Karpas-422 (cell line): ENCODE data around the gene HMGN5. TPM values are rescaled to one million over a fixed set of nuclear protein-coding genes. Genes with fewer than 3 reads are reported as not detected.

Source experiments
- DNase-seq: peaks from one replicate; pipeline ENCODE4 v3.0.0-alpha.2; 2015
- H2AFZ ChIP-seq: fragments of 200-600 bp; sonication (generic); 2 replicates; pipeline ENCODE4 v1.6.1; 2014; ENCODE audit warnings: antibody characterized with exemption, low read length, mixed read lengths
- H3K27ac ChIP-seq: fragments of 200-600 bp; sonication (generic); 2 replicates; pipeline ENCODE4 v1.5.1; 2014; ENCODE audit warnings: mild to moderate bottlenecking, low read length, moderate library complexity
- H3K27me3 ChIP-seq: fragments of 200-600 bp; sonication (generic); 2 replicates; pipeline ENCODE4 v1.6.1; 2014; ENCODE audit warnings: low read length, mixed read lengths
- H3K36me3 ChIP-seq: fragments of 200-600 bp; sonication (generic); 2 replicates; pipeline ENCODE4 v1.6.1; 2014; ENCODE audit warnings: low read length, mixed read lengths; ENCODE audit not compliant: insufficient read depth
- H3K4me1 ChIP-seq: fragments of 200-600 bp; sonication (generic); 2 replicates; pipeline ENCODE4 v1.6.1; 2014; ENCODE audit warnings: mild to moderate bottlenecking, low read length, mixed read lengths
- H3K4me2 ChIP-seq: fragments of 200-600 bp; sonication (generic); 2 replicates; pipeline ENCODE4 v1.6.1; 2014; ENCODE audit warnings: low read length, low read depth, mild to moderate bottlenecking; ENCODE audit not compliant: poor library complexity, severe bottlenecking
- H3K4me3 ChIP-seq: fragments of 200-600 bp; sonication (generic); 2 replicates; pipeline ENCODE4 v1.5.1; 2014; ENCODE audit warnings: mild to moderate bottlenecking, antibody characterized with exemption, low read length, mixed read lengths
- H3K79me2 ChIP-seq: fragments of 200-600 bp; sonication (generic); 2 replicates; pipeline ENCODE4 v1.6.1; 2014; ENCODE audit warnings: mild to moderate bottlenecking, low read length, mixed read lengths
- H3K9ac ChIP-seq: fragments of 200-600 bp; sonication (generic); 2 replicates; pipeline ENCODE4 v1.6.0; 2014; ENCODE audit warnings: low read length
- H3K9me2 ChIP-seq: fragments of 200-600 bp; sonication (generic), shearing (Covaris generic); replicated peaks from 2 replicates; pipeline ENCODE4 v1.6.0; 2014; ENCODE audit warnings: mild to moderate bottlenecking, low read length, moderate library complexity; ENCODE audit not compliant: insufficient read depth
- H3K9me3 ChIP-seq: fragments of 300-700, 200-600 bp; sonication (generic); 2 replicates; pipeline ENCODE4 v1.6.1; 2014; ENCODE audit warnings: low read length, mixed read lengths
- H4K20me1 ChIP-seq: fragments of 200-600 bp; sonication (generic); 2 replicates; pipeline ENCODE4 v1.6.1; 2014; ENCODE audit warnings: mild to moderate bottlenecking, antibody characterized with exemption, low read length, low read depth; ENCODE audit not compliant: insufficient read depth
- total RNA-seq: library from RNA; depleted of rRNA; stranded (reverse); fragments of >200 nt; shearing (Covaris generic); gene quantifications from 2 replicates; pipeline ENCODE4 v1.2.3, GENCODE V29; 2014; ENCODE audit warnings: low replicate concordance; rRNA removed

Gene HMGN5
- 0.18 and 1.9 TPM in 2 replicates for total RNA-seq

DNA sequence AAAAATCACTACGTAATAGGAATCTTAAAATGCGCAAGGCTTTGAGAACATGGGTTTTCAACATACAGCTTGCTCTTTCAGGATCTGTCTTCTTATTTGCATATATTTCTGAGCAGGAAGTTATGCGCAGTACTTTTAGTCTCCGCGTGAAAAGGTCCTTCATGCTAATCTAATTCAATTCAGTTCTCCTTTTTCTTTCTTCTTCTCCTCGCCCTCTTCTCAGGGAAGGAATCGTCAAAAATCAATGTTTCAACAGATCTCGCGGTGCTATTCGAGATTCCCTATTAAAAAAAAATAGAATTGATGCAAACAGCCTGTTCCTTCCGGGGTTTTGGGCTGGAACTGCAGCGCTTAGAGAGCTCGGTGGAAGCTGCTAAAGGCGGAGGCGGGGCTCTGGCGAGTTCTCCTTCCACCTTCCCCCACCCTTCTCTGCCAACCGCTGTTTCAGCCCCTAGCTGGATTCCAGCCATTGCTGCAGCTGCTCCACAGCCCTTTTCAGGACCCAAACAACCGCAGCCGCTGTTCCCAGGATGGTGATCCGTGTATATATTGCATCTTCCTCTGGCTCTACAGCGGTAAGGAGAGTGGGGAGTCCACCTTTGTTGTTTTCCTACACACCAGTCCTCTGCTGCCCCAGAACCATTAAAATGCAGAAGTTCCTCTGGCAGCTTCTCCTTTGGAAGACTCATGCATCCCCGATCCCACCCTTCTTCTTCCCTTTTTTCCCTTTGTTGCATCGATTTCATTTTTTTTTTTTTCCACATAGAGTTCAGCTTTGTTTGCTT is at the start of gene HMGN5, which contains the start of gene SH3BGRL:
HMGN5 (minus strand) TSS at position 243 of the 785 bp plus-strand sequence. CDS start 80,364 bp downstream, outside the sequence.
SH3BGRL (plus strand) TSS at position 432 of the 785 bp plus-strand sequence; CDS start at position 531, 99 bp downstream.
- H3K9ac ChIP-seq, result peak within 1 kb of the TSS; percentile 77
- no peaks in the 10 kb centered on the region for H3K9me2 ChIP-seq
- no peaks in the 10 kb centered on the region for H4K20me1 ChIP-seq
- no peaks in the 10 kb centered on the region; the same call in 1 of the 2 replicates for H3K9me3 ChIP-seq
- peak within 1 kb of the TSS; percentile 70 for H3K4me3 ChIP-seq
- H3K27ac ChIP-seq, result peak within 1 kb of the TSS; percentile 93
- peak within 1 kb of the TSS; percentile 70 for H3K4me2 ChIP-seq
- peaks cover 35% of the 10 kb centered on the region for H3K4me1 ChIP-seq
- DNase-seq, result peak; percentile 92
- peaks cover 49% of the 10 kb centered on the region for H3K79me2 ChIP-seq
- H2AFZ ChIP-seq, result peak within 1 kb of the TSS; percentile 52
- no peaks in the 10 kb centered on the region for H3K27me3 ChIP-seq
- peaks cover 20% of the 10 kb centered on the region; the same call in 1 of the 2 replicates for H3K36me3 ChIP-seq

GRCh38 chrX:81241753-81242152 is 40.0 kb upstream of the HMGN5 start:
- no peak overlapping the region for H3K4me3 ChIP-seq
- H3K27ac ChIP-seq, result no peak overlapping the region
- H4K20me1 ChIP-seq, result no peaks in the 10 kb centered on the region
- H3K27me3 ChIP-seq, result no peaks in the 10 kb centered on the region
- no peaks in the 10 kb centered on the region for H3K9me2 ChIP-seq
- peaks cover 3% of the 10 kb centered on the region; the same call in 1 of the 2 replicates for H3K9me3 ChIP-seq
- peaks cover 19% of the 10 kb centered on the region; the same call in 1 of the 2 replicates for H3K36me3 ChIP-seq
- H3K4me1 ChIP-seq, result no peaks in the 10 kb centered on the region
- no peak for DNase-seq
- H3K9ac ChIP-seq, result no peak overlapping the region
- H3K79me2 ChIP-seq, result peaks cover 55% of the 10 kb centered on the region
- no peak overlapping the region for H2AFZ ChIP-seq
- no peak overlapping the region for H3K4me2 ChIP-seq

GRCh38 chrX:81240701-81241331 is 39.1 kb upstream of the HMGN5 start:
- Histone ChIP-seq H3K27me3 (no peaks in the 10 kb centered on the region), H3K4me3 (no peak overlapping the region), H3K4me2 (no peak overlapping the region), H3K9me3 (peaks cover 3% of the 10 kb centered on the region; the same call in 1 of the 2 replicates), H3K9me2 (no peaks in the 10 kb centered on the region), H2AFZ (no peak overlapping the region), H3K36me3 (peaks cover 22% of the 10 kb centered on the region; the same call in 1 of the 2 replicates), H4K20me1 (no peaks in the 10 kb centered on the region), H3K4me1 (no peaks in the 10 kb centered on the region), H3K27ac (no peak overlapping the region), H3K9ac (no peak overlapping the region), H3K79me2 (peaks cover 55% of the 10 kb centered on the region)
- no peak for DNase-seq

- Histone ChIP-seq H3K4me3 (no peak overlapping the region), H3K9me2 (no peaks in the 10 kb centered on the region), H2AFZ (no peak overlapping the region), H3K4me2 (no peak overlapping the region), H3K79me2 (peaks cover 63% of the 10 kb centered on the region), H3K36me3 (peaks cover 32% of the 10 kb centered on the region), H3K4me1 (no peaks in the 10 kb centered on the region), H3K9me3 (peaks cover 3% of the 10 kb centered on the region; the same call in 1 of the 2 replicates), H4K20me1 (no peaks in the 10 kb centered on the region), H3K27me3 (no peaks in the 10 kb centered on the region), H3K9ac (no peak overlapping the region), H3K27ac (no peak overlapping the region)
- no peak for DNase-seq
Measured at GRCh38 chrX:81238166-81238565, 36.5 kb upstream of the HMGN5 start.

DNA sequence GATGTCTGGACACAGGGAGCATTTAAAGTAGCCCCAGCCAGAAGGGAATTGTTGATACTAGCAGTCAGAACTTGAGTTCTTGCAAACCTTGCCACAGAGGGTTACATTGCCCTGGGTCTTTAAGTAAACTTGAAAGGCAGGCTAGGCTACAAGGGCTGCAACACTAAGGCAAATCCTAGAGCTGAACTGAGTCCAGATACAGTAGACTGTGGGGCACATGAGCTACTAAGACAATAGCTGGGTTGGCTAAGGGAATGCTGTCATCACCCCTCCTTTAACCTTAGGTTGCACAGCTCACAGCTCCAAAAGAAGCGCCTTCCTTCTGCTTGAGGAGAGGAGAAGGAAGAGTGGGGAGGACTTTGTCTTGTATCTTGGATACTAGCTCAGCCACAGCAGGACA is 35.8 kb upstream of the HMGN5 start:
- H3K9me3 ChIP-seq, result peaks cover 4% of the 10 kb centered on the region; the same call in 1 of the 2 replicates
- DNase-seq, result no peak
- no peak overlapping the region for H3K9ac ChIP-seq
- H3K9me2 ChIP-seq, result no peaks in the 10 kb centered on the region
- H3K4me2 ChIP-seq, result no peak overlapping the region
- no peaks in the 10 kb centered on the region for H4K20me1 ChIP-seq
- peaks cover 31% of the 10 kb centered on the region for H3K36me3 ChIP-seq
- no peak overlapping the region for H3K4me3 ChIP-seq
- H3K27ac ChIP-seq, result no peak overlapping the region
- no peaks in the 10 kb centered on the region for H3K27me3 ChIP-seq
- H2AFZ ChIP-seq, result no peak overlapping the region
- peaks cover 64% of the 10 kb centered on the region for H3K79me2 ChIP-seq
- H3K4me1 ChIP-seq, result no peaks in the 10 kb centered on the region

GRCh38 chrX:81232218-81232617 is 30.5 kb upstream of the HMGN5 start:
- no peaks in the 10 kb centered on the region for H3K9me2 ChIP-seq
- no peaks in the 10 kb centered on the region for H4K20me1 ChIP-seq
- 0 out of 2 replicates have a peak, but pooled peaks cover 3% of the 10 kb centered on the region for H3K9me3 ChIP-seq
- no peak overlapping the region for H3K4me2 ChIP-seq
- no peaks in the 10 kb centered on the region for H3K27me3 ChIP-seq
- H3K4me3 ChIP-seq, result no peak overlapping the region
- H3K9ac ChIP-seq, result no peak overlapping the region
- H3K27ac ChIP-seq, result no peak overlapping the region
- H3K4me1 ChIP-seq, result no peaks in the 10 kb centered on the region
- H3K79me2 ChIP-seq, result peaks cover 98% of the 10 kb centered on the region
- H3K36me3 ChIP-seq, result peaks cover 16% of the 10 kb centered on the region
- DNase-seq, result no peak
- H2AFZ ChIP-seq, result no peak overlapping the region

GRCh38 chrX:81231476-81231875 is 29.8 kb upstream of the HMGN5 start:
- Histone ChIP-seq H3K79me2 (peaks cover 99% of the 10 kb centered on the region), H3K9me3 (0 out of 2 replicates have a peak, but pooled peaks cover 3% of the 10 kb centered on the region), H3K4me2 (no peak overlapping the region), H3K9me2 (no peaks in the 10 kb centered on the region), H3K4me3 (no peak overlapping the region), H2AFZ (no peak overlapping the region), H3K27me3 (no peaks in the 10 kb centered on the region), H3K27ac (no peak overlapping the region), H3K4me1 (no peaks in the 10 kb centered on the region), H3K9ac (no peak overlapping the region), H4K20me1 (no peaks in the 10 kb centered on the region), H3K36me3 (peaks cover 14% of the 10 kb centered on the region)
- DNase-seq, result no peak

DNA sequence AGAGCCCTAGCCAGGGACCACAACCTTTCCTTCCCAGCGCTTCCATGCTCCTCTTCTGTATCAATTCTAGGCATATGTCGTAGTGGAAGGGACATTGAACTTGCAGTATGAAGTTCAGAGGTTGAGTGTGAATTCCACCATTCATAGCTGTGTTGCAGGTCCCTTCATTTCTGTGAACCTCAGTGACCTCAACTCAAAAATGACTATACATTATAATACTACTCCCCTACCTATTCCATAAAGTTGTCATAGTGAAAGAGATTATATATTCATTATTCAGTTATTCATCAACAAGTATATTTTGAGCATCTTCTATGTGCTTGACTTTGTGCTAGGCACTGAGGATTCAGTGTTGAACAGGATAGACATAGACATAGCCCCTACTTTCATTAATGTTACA is 28.2 kb upstream of the HMGN5 start:
- H3K4me3 ChIP-seq, result no peak overlapping the region
- H3K27ac ChIP-seq, result no peak overlapping the region
- peaks cover 17% of the 10 kb centered on the region for H3K36me3 ChIP-seq
- H3K9me2 ChIP-seq, result no peaks in the 10 kb centered on the region
- no peak overlapping the region for H3K4me2 ChIP-seq
- no peak for DNase-seq
- no peaks in the 10 kb centered on the region for H3K4me1 ChIP-seq
- H4K20me1 ChIP-seq, result no peaks in the 10 kb centered on the region
- H3K79me2 ChIP-seq, result peaks cover 96% of the 10 kb centered on the region
- 0 out of 2 replicates have a peak, but pooled peaks cover 3% of the 10 kb centered on the region for H3K9me3 ChIP-seq
- H3K27me3 ChIP-seq, result no peaks in the 10 kb centered on the region
- H3K9ac ChIP-seq, result no peak overlapping the region
- H2AFZ ChIP-seq, result no peak overlapping the region
